ENCODE data around the gene SYNPO2. TPM values are rescaled to one million over a fixed set of nuclear protein-coding genes. Genes with fewer than 3 reads are reported as not detected.

SYNPO2 gene
- total RNA-seq, 1 donor from 2014 or later: 0.16 TPM

GRCh38 chr4:118981171-118981838 lies 92.7 kb downstream of the SYNPO2 start:
- H3K27ac Mint-ChIP-seq: no peak overlapping the region
- no peak for DNase-seq
- no peaks in the 10 kb centered on the region for H3K36me3 Mint-ChIP-seq (ENCODE audit: low read depth)
- intact Hi-C loops (cut with micrococcal nuclease): loop anchor here (1.0 to 2.0 kb wide), 2 partner anchors 61 to 305 kb away; no protein-coding TSS in a partner anchor
- peaks cover 14% of the 10 kb centered on the region for H3K27me3 Mint-ChIP-seq
- no peaks in the 10 kb centered on the region for H3K9me3 Mint-ChIP-seq
- no peaks in the 10 kb centered on the region for H3K4me1 Mint-ChIP-seq
- H3K4me3 Mint-ChIP-seq: no peak overlapping the region

- H3K4me3 Mint-ChIP-seq: no peak overlapping the region
- H3K9me3 Mint-ChIP-seq: no peaks in the 10 kb centered on the region
- peaks cover 14% of the 10 kb centered on the region for H3K27me3 Mint-ChIP-seq
- peak; percentile 84 for DNase-seq
- intact Hi-C loops (cut with micrococcal nuclease): loop anchor here (1.0 to 2.0 kb wide), 4 partner anchors 61 to 1069 kb away; partner anchors contain the start of gene PDE5A
- H3K4me1 Mint-ChIP-seq: no peaks in the 10 kb centered on the region
- no peaks in the 10 kb centered on the region for H3K36me3 Mint-ChIP-seq (ENCODE audit: low read depth)
- H3K27ac Mint-ChIP-seq: no peak overlapping the region
Measured at GRCh38 chr4:118981839-118982381, 93.3 kb downstream of the SYNPO2 start.

- Mint-ChIP-seq H3K36me3 (ENCODE audit: low read depth) (no peaks in the 10 kb centered on the region), H3K4me3 (no peak overlapping the region), H3K9me3 (no peaks in the 10 kb centered on the region), H3K4me1 (no peaks in the 10 kb centered on the region), H3K27me3 (peaks cover 14% of the 10 kb centered on the region), H3K27ac (no peak overlapping the region)
- intact Hi-C loops (cut with micrococcal nuclease): loop anchor here (2.0 kb wide), 2 partner anchors 646 to 1068 kb away; partner anchors contain the start of gene PDE5A
- no peak for DNase-seq
Measured at GRCh38 chr4:118983293-118983692, 94.6 kb downstream of the SYNPO2 start.

- Mint-ChIP-seq H3K4me3 (no peak overlapping the region), H3K36me3 (ENCODE audit: low read depth) (no peaks in the 10 kb centered on the region), H3K4me1 (no peaks in the 10 kb centered on the region), H3K9me3 (no peaks in the 10 kb centered on the region), H3K27ac (no peak overlapping the region), H3K27me3 (peaks cover 14% of the 10 kb centered on the region)
- DNase-seq: no peak
- intact Hi-C loops (cut with micrococcal nuclease): loop anchor here (2.0 kb wide), 2 partner anchors 645 to 1067 kb away; partner anchors contain the start of gene PDE5A
Measured at GRCh38 chr4:118983831-118984230, 95.2 kb downstream of the SYNPO2 start.

- Mint-ChIP-seq H3K27ac (no peak overlapping the region), H3K4me3 (no peak overlapping the region), H3K9me3 (no peaks in the 10 kb centered on the region), H3K36me3 (ENCODE audit: low read depth) (no peaks in the 10 kb centered on the region), H3K4me1 (no peaks in the 10 kb centered on the region), H3K27me3 (peaks cover 14% of the 10 kb centered on the region)
- no peak for DNase-seq
- intact Hi-C loops (cut with micrococcal nuclease): no loop called here
Measured at GRCh38 chr4:118985170-118986000, 96.7 kb downstream of the SYNPO2 start.

- H3K9me3 Mint-ChIP-seq: no peaks in the 10 kb centered on the region
- no peaks in the 10 kb centered on the region for H3K36me3 Mint-ChIP-seq (ENCODE audit: low read depth)
- no peaks in the 10 kb centered on the region for H3K4me1 Mint-ChIP-seq
- H3K27ac Mint-ChIP-seq: no peak overlapping the region
- H3K4me3 Mint-ChIP-seq: no peak overlapping the region
- H3K27me3 Mint-ChIP-seq: peaks cover 13% of the 10 kb centered on the region
- intact Hi-C loops (cut with micrococcal nuclease): no loop called here
- no peak for DNase-seq
Measured at GRCh38 chr4:118987959-118988634, 99.4 kb downstream of the SYNPO2 start.

- Mint-ChIP-seq H3K4me3 (no peak overlapping the region), H3K9me3 (no peaks in the 10 kb centered on the region), H3K27ac (no peak overlapping the region), H3K27me3 (peaks cover 8% of the 10 kb centered on the region), H3K36me3 (ENCODE audit: low read depth) (no peaks in the 10 kb centered on the region), H3K4me1 (no peaks in the 10 kb centered on the region)
- intact Hi-C loops (cut with micrococcal nuclease): no loop called here
- no peak for DNase-seq
Measured at GRCh38 chr4:118988635-118988972, 100.0 kb downstream of the SYNPO2 start.

GRCh38 chr4:118989098-118990080 lies 100.7 kb downstream of the SYNPO2 start:
- Mint-ChIP-seq H3K36me3 (ENCODE audit: low read depth) (no peaks in the 10 kb centered on the region), H3K4me3 (no peak overlapping the region)

GRCh38 chr4:118991686-118992085 lies 103.0 kb downstream of the SYNPO2 start:
- no peak overlapping the region for H3K4me3 Mint-ChIP-seq
- no peaks in the 10 kb centered on the region for H3K4me1 Mint-ChIP-seq
- intact Hi-C loops (cut with micrococcal nuclease): no loop called here
- no peak overlapping the region for H3K27ac Mint-ChIP-seq
- H3K36me3 Mint-ChIP-seq (ENCODE audit: low read depth): no peaks in the 10 kb centered on the region
- H3K9me3 Mint-ChIP-seq: no peaks in the 10 kb centered on the region
- peaks cover 5% of the 10 kb centered on the region for H3K27me3 Mint-ChIP-seq
- peak; percentile 35 for DNase-seq

More at GRCh38 chr4:118989098-118990080, 100.7 kb downstream of the SYNPO2 start:
- Mint-ChIP-seq H3K4me1 (no peaks in the 10 kb centered on the region), H3K27me3 (peaks cover 6% of the 10 kb centered on the region), H3K9me3 (no peaks in the 10 kb centered on the region), H3K27ac (no peak overlapping the region)
- intact Hi-C loops (cut with micrococcal nuclease): no loop called here
- no peak for DNase-seq

GRCh38 chr4:118992149-118992548 lies 103.5 kb downstream of the SYNPO2 start:
- Mint-ChIP-seq H3K36me3 (ENCODE audit: low read depth) (no peaks in the 10 kb centered on the region), H3K9me3 (no peaks in the 10 kb centered on the region), H3K4me3 (no peak overlapping the region), H3K4me1 (no peaks in the 10 kb centered on the region), H3K27ac (no peak overlapping the region), H3K27me3 (peaks cover 5% of the 10 kb centered on the region)
- DNase-seq: no peak
- intact Hi-C loops (cut with micrococcal nuclease): no loop called here

- Mint-ChIP-seq H3K4me1 (no peaks in the 10 kb centered on the region), H3K27me3 (peaks cover 5% of the 10 kb centered on the region), H3K36me3 (ENCODE audit: low read depth) (no peaks in the 10 kb centered on the region), H3K27ac (no peak overlapping the region), H3K9me3 (no peaks in the 10 kb centered on the region), H3K4me3 (no peak overlapping the region)
- intact Hi-C loops (cut with micrococcal nuclease): no loop called here
- DNase-seq: no peak
Measured at GRCh38 chr4:118993333-118993732, 104.7 kb downstream of the SYNPO2 start.

- no peak overlapping the region for H3K4me3 Mint-ChIP-seq
- no peak for DNase-seq
- no peaks in the 10 kb centered on the region for H3K4me1 Mint-ChIP-seq
- H3K36me3 Mint-ChIP-seq (ENCODE audit: low read depth): no peaks in the 10 kb centered on the region
- intact Hi-C loops (cut with micrococcal nuclease): no loop called here
- peaks cover 7% of the 10 kb centered on the region for H3K27me3 Mint-ChIP-seq
- H3K27ac Mint-ChIP-seq: no peak overlapping the region
- H3K9me3 Mint-ChIP-seq: no peaks in the 10 kb centered on the region
Measured at GRCh38 chr4:118994030-118994429, 105.4 kb downstream of the SYNPO2 start.

Measured in activated CD4-positive, alpha-beta T cell treated with anti-CD3 and anti-CD28 coated beads, Interleukin-2, amount 10 ng/mL, durations not matched to agents 24 days and 14 days (primary cell).